NK-92 (cell line): ENCODE results near the gene CLEC7A.

ENCODE experiments used
- DNase-seq: peaks from one replicate; lab custom pipeline; 2025; ENCODE audit not compliant: unreplicated experiment; lab: John Stamatoyannopoulos, UW

CLEC7A gene

GRCh38 chr12:10095971-10096370 lies 34.0 kb downstream of the CLEC7A start:
- DNase-seq, result no peak

- no peak for DNase-seq
These were observed 35.2 kb downstream of the CLEC7A start for GRCh38 chr12:10094646-10095395.

- no peak for DNase-seq
These were observed 40.8 kb downstream of the CLEC7A start for GRCh38 chr12:10088955-10089900.

- DNase-seq, result no peak
These were observed 42.0 kb downstream of the CLEC7A start for GRCh38 chr12:10088031-10088430.

- DNase-seq, result no peak
These were observed 43.6 kb downstream of the CLEC7A start for GRCh38 chr12:10086387-10086786.

GRCh38 chr12:10084733-10085132 lies 45.3 kb downstream of the CLEC7A start:
- no peak for DNase-seq

- no peak for DNase-seq
These were observed 47.7 kb downstream of the CLEC7A start for GRCh38 chr12:10082117-10082874.

- no peak for DNase-seq
These were observed 54.5 kb downstream of the CLEC7A start for GRCh38 chr12:10075451-10075850.

GRCh38 chr12:10073261-10073660 lies 56.7 kb downstream of the CLEC7A start:
- no peak for DNase-seq

GRCh38 chr12:10072131-10072530 lies 57.9 kb downstream of the CLEC7A start:
- no peak for DNase-seq

- DNase-seq, result no peak
These were observed 59.6 kb downstream of the CLEC7A start for GRCh38 chr12:10070380-10070779.

GRCh38 chr12:10069976-10070375 lies 60.0 kb downstream of the CLEC7A start:
- no peak for DNase-seq

- no peak for DNase-seq
These were observed 60.9 kb downstream of the CLEC7A start for GRCh38 chr12:10069099-10069498.

- DNase-seq, result no peak
These were observed 61.4 kb downstream of the CLEC7A start for GRCh38 chr12:10068644-10069043.

GRCh38 chr12:10067942-10068341 lies 62.1 kb downstream of the CLEC7A start:
- DNase-seq, result no peak

- DNase-seq, result no peak
These were observed 62.7 kb downstream of the CLEC7A start for GRCh38 chr12:10067264-10067663.
